Transverse colon (tissue), 4 donors: Measurements from ENCODE around the gene IL4R. TPM values are rescaled to one million over a fixed set of nuclear protein-coding genes. Genes with fewer than 3 reads are reported as not detected.

ENCODE experiments used
- DNase-seq: peaks from one replicate; pipeline ENCODE4 v3.0.0-alpha.2; 2019
- H3K27ac ChIP-seq, 4 donors: fragments of 200-600 bp; sonication (generic); 2 replicates each; pipeline ENCODE4 v1.5.1; 2016 to 2018; ENCODE audit warnings: inconsistent platforms in 4 of 4
- H3K27me3 ChIP-seq: fragments of 200-600 bp; sonication (generic); 2 replicates; pipeline ENCODE4 v1.5.1; 2017; ENCODE audit warnings: inconsistent platforms
- H3K36me3 ChIP-seq, 4 donors: fragments of 200-600 bp; sonication (generic); 2 replicates each; pipeline ENCODE4 v1.5.1; 2017 to 2019; ENCODE audit warnings: inconsistent platforms in 4 of 4
- H3K4me1 ChIP-seq, 4 donors: fragments of 200-600 bp; sonication (generic); 2 replicates each; pipeline ENCODE4 v1.5.1; 2017 to 2020; ENCODE audit warnings: inconsistent platforms in 4 of 4
- H3K4me3 ChIP-seq, 4 donors: fragments of 200-600 bp; sonication (generic); 1 replicate in 1 of 4; 2 replicates in 3 of 4; pipeline versions ENCODE4 v1.5.1 to v1.6.1; 2017 to 2019; ENCODE audit warnings: inconsistent platforms in 4 of 4
- H3K9me3 ChIP-seq, 2 donors: fragments of 200-600 bp; sonication (generic); 2 replicates each; pipeline ENCODE4 v1.5.1; 2017 to 2019; ENCODE audit warnings: inconsistent platforms in 2 of 2
- CTCF ChIP-seq, 5 experiments: fragments of 200-600 bp in 3 of 5; fragments of 450-650 bp in 2 of 5; sonication (generic) in 3 of 5; IDR thresholded peaks; 1 replicate in 2 of 5; 2 replicates in 3 of 5; pipeline ENCODE4 v1.5.1; 2016 to 2017; ENCODE audit warnings: antibody characterized with exemption in 5 of 5, inconsistent platforms in 3 of 5, mild to moderate bottlenecking in 2 of 5, moderate library complexity in 1 of 5
- EP300 ChIP-seq: sonication (generic); formaldehyde crosslinking; IDR thresholded peaks from one replicate; pipeline ENCODE4 v1.6.1; 2017; ENCODE audit warnings: antibody characterized with exemption, low read depth
- POLR2A ChIP-seq: fragments of 450-650 bp; IDR thresholded peaks from one replicate; pipeline ENCODE4 v1.6.1; 2016; ENCODE audit warnings: antibody characterized with exemption, mild to moderate bottlenecking, moderate library complexity
- POLR2AphosphoS5 ChIP-seq, 3 donors: sonication (generic); formaldehyde crosslinking; IDR thresholded peaks; one replicate each; pipeline ENCODE4 v1.6.1; 2016; ENCODE audit warnings: antibody characterized with exemption in 3 of 3
- WGBS, 2 donors: methylation state at CpG; one replicate each; pipeline ENCODE4 v1.1.5; 2018; ENCODE audit warnings: low coverage in 1 of 2; 5-methylcytosine and 5-hydroxymethylcytosine counted together
- in situ Hi-C, 4 donors: fragments of 200-750 bp; cut with MboI; loops; one replicate each; pipeline versions ENCODE4 v1.15.0 to v1.15.1; 2017; ENCODE audit warnings: low sequenced_read_pairs in 3 of 4, low pct_ligation_motif_present in 1 of 4, low pct_unique_long_range_greater_than_20kb in 1 of 4
- intact Hi-C: fragments of 100-400 bp; cut with DNase I; formaldehyde crosslinking; loops from one replicate; pipeline ENCODE4 v1.15.1; 2023; ENCODE audit warnings: low total_unique reads
- total RNA-seq, 4 donors: library from RNA; depleted of rRNA; stranded (reverse); fragments of >200 nt; gene quantifications; one replicate each; pipeline ENCODE4 v1.1.0, GENCODE V29; 2016

IL4R gene
- total RNA-seq: 100 to 1,000 TPM; 106 to 235 (median 156) TPM

- peak; percentile 81 for DNase-seq
- Histone ChIP-seq H3K9me3 (no peaks in the 10 kb centered on the region), H3K4me3 (peak within 1 kb of the TSS; percentile 33 to 94 (median 88)), H3K27me3 (no peaks in the 10 kb centered on the region), H3K4me1 (peaks cover 19 to 53% (median 48%) of the 10 kb centered on the region in 4 donors), H3K27ac (peak within 1 kb of the TSS; percentile 93 to 99 (median 99)), H3K36me3 (no peaks in the 10 kb centered on the region)
- in situ Hi-C loops (loop anchor here in 1 of 4 donors (10.0 kb wide), 1 partner anchor 79 kb away; no protein-coding TSS in a partner anchor), intact Hi-C loops (loop anchor here (10.0 kb wide), 1 partner anchor 51 kb away; no protein-coding TSS in a partner anchor)
- 0 to 1% methylated on average over 2 to 35 of the region's 85 CpGs for WGBS, 2 donors
- peak; percentile 84 for TF ChIP-seq POLR2A
- TF ChIP-seq EP300: no peak
- peak; percentile 71 to 89 (median 85) for TF ChIP-seq POLR2AphosphoS5 (IDR thresholded peaks at IDR 0.05)
- TF ChIP-seq CTCF (IDR thresholded peaks at IDR 0.05): no peak
These were observed at the start of gene IL4R for GRCh38 chr16:27313422-27314160. IL4R (plus strand) TSS chr16:27313974; CDS start chr16:27340204, 26,230 bp downstream.

- intact Hi-C loops (no loop called here), in situ Hi-C loops (no loop called here)
- H3K27ac ChIP-seq: no peak overlapping the region
These were observed 49.6 kb upstream of the IL4R start for GRCh38 chr16:27264151-27264550.

GRCh38 chr16:27265982-27266381 is 47.8 kb upstream of the IL4R start:
- no peak for DNase-seq
- Histone ChIP-seq H3K27ac (no peak overlapping the region), H3K4me1 (peaks cover 5 to 20% (median 10%) of the 10 kb centered on the region in 4 donors), H3K36me3 (no peaks in the 10 kb centered on the region), H3K27me3 (no peaks in the 10 kb centered on the region), H3K9me3 (no peaks in the 10 kb centered on the region), H3K4me3 (no peak overlapping the region)
- TF ChIP-seq POLR2AphosphoS5 (IDR thresholded peaks at IDR 0.05): no peak
- no peak for TF ChIP-seq POLR2A
- TF ChIP-seq EP300: no peak
- no peak for TF ChIP-seq CTCF (IDR thresholded peaks at IDR 0.05)
- intact Hi-C loops: no loop called here
- 94 to 100% methylated on average over 1 of the region's 1 CpG for WGBS, 2 donors
- in situ Hi-C loops: no loop called here

More at GRCh38 chr16:27264151-27264550, 49.6 kb upstream of the IL4R start:
- Histone ChIP-seq H3K27me3 (no peaks in the 10 kb centered on the region), H3K9me3 (no peaks in the 10 kb centered on the region), H3K4me3 (no peak overlapping the region), H3K36me3 (no peaks in the 10 kb centered on the region), H3K4me1 (peaks cover 2 to 13% (median 8%) of the 10 kb centered on the region in 4 donors)
- no peak for DNase-seq
- 75 to 81% methylated on average over 6 of the region's 6 CpGs for WGBS, 2 donors
- TF ChIP-seq POLR2AphosphoS5 (IDR thresholded peaks at IDR 0.05): no peak
- no peak for TF ChIP-seq POLR2A

GRCh38 chr16:27267037-27267677 is 46.6 kb upstream of the IL4R start:
- Histone ChIP-seq H3K36me3 (no peaks in the 10 kb centered on the region), H3K4me1 (peaks cover 5 to 20% (median 10%) of the 10 kb centered on the region in 4 donors), H3K9me3 (no peaks in the 10 kb centered on the region), H3K27ac (no peak overlapping the region), H3K27me3 (no peaks in the 10 kb centered on the region), H3K4me3 (no peak overlapping the region)
- 86 to 88% methylated on average over 8 of the region's 8 CpGs for WGBS, 2 donors
- TF ChIP-seq POLR2A (no peak), EP300 (no peak), CTCF (IDR thresholded peaks at IDR 0.05) (no peak), POLR2AphosphoS5 (IDR thresholded peaks at IDR 0.05) (no peak)
- in situ Hi-C loops: no loop called here
- DNase-seq: no peak
- intact Hi-C loops: no loop called here
